KMS-11 (cell line): Measurements from ENCODE around the gene PIN1.

ENCODE experiments used
- H2AFZ ChIP-seq: fragments of 200-600 bp; sonication (generic); 2 replicates; pipeline ENCODE4 v1.6.1; 2016; ENCODE audit warnings: antibody characterized with exemption, mixed run types, low read depth
- H3K27ac ChIP-seq: fragments of 200-600 bp; sonication (generic); 2 replicates; pipeline ENCODE4 v1.6.1; 2016; ENCODE audit warnings: mild to moderate bottlenecking, mixed run types
- H3K27me3 ChIP-seq: fragments of 200-600 bp; sonication (generic); 2 replicates; pipeline ENCODE4 v1.6.1; 2017; ENCODE audit warnings: mild to moderate bottlenecking, low read depth, mixed run types, moderate library complexity; ENCODE audit not compliant: insufficient read depth
- H3K36me3 ChIP-seq: fragments of 200-600 bp; sonication (generic); 2 replicates; pipeline ENCODE4 v1.6.1; 2017; ENCODE audit warnings: mild to moderate bottlenecking, mixed run types; ENCODE audit not compliant: insufficient read depth
- H3K4me1 ChIP-seq: fragments of 200-600 bp; sonication (generic); 2 replicates; pipeline ENCODE4 v1.6.1; 2016; ENCODE audit warnings: mild to moderate bottlenecking, low read depth, mixed run types; ENCODE audit not compliant: poor library complexity, severe bottlenecking
- H3K4me2 ChIP-seq: fragments of 200-600 bp; sonication (generic); 2 replicates; pipeline ENCODE4 v1.7.0; 2016; ENCODE audit warnings: mild to moderate bottlenecking, mixed run types
- H3K4me3 ChIP-seq: fragments of 200-600 bp; sonication (generic); IDR thresholded peaks from 2 replicates; pipeline ENCODE4 v1.6.1; 2017; ENCODE audit warnings: low read depth, low read length, mixed read lengths; ENCODE audit not compliant: insufficient read depth
- H3K79me2 ChIP-seq: fragments of 200-600 bp; sonication (generic); 2 replicates; pipeline ENCODE4 v1.6.1; 2016; ENCODE audit warnings: low read depth, mixed run types; ENCODE audit not compliant: insufficient read depth
- H3K9ac ChIP-seq: fragments of 200-600 bp; sonication (generic); 2 replicates; pipeline ENCODE4 v1.6.1; 2016; ENCODE audit warnings: mild to moderate bottlenecking, mixed run types
- H4K20me1 ChIP-seq: fragments of 200-600 bp; sonication (generic); 2 replicates; pipeline ENCODE4 v1.6.1; 2016; ENCODE audit warnings: mild to moderate bottlenecking, mixed run types; ENCODE audit not compliant: insufficient read depth
- TF ChIP-seq, protein P1 (sequence below): fragments of 200-600 bp; sonication (generic); conservative IDR thresholded peaks from 2 replicates; pipeline ENCODE4 v1.6.1; 2017; ENCODE audit warnings: low read depth, mild to moderate bottlenecking, antibody characterized with exemption, low read length, moderate library complexity, mixed read lengths

PIN1 gene

DNA sequence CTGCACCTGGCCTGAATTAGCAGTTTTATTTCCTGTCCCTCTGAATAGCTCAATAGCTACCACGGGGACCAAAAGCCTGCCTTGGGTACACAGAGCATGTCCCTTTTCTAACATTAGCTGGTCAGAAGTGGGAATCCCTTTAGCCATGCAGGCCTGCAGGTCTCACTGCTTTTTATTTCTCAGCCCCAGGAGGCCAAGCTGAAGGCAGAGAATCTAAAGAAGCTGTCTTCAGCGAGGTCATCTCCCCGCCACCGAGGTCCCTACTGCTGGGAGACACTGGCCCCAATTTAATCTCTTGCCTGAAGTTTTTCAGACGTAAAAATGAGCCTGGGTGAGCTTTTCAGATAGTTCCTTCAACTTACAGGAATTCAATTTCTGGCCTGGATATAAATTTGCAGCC lies 40.7 kb downstream of the PIN1 start:
- peaks cover 30% of the 10 kb centered on the region; the same call in 1 of the 2 replicates for H3K27me3 ChIP-seq
- TF ChIP-seq, protein P1, sequence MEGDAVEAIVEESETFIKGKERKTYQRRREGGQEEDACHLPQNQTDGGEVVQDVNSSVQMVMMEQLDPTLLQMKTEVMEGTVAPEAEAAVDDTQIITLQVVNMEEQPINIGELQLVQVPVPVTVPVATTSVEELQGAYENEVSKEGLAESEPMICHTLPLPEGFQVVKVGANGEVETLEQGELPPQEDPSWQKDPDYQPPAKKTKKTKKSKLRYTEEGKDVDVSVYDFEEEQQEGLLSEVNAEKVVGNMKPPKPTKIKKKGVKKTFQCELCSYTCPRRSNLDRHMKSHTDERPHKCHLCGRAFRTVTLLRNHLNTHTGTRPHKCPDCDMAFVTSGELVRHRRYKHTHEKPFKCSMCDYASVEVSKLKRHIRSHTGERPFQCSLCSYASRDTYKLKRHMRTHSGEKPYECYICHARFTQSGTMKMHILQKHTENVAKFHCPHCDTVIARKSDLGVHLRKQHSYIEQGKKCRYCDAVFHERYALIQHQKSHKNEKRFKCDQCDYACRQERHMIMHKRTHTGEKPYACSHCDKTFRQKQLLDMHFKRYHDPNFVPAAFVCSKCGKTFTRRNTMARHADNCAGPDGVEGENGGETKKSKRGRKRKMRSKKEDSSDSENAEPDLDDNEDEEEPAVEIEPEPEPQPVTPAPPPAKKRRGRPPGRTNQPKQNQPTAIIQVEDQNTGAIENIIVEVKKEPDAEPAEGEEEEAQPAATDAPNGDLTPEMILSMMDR: no peak
- no peak overlapping the region for H3K4me2 ChIP-seq

DNA sequence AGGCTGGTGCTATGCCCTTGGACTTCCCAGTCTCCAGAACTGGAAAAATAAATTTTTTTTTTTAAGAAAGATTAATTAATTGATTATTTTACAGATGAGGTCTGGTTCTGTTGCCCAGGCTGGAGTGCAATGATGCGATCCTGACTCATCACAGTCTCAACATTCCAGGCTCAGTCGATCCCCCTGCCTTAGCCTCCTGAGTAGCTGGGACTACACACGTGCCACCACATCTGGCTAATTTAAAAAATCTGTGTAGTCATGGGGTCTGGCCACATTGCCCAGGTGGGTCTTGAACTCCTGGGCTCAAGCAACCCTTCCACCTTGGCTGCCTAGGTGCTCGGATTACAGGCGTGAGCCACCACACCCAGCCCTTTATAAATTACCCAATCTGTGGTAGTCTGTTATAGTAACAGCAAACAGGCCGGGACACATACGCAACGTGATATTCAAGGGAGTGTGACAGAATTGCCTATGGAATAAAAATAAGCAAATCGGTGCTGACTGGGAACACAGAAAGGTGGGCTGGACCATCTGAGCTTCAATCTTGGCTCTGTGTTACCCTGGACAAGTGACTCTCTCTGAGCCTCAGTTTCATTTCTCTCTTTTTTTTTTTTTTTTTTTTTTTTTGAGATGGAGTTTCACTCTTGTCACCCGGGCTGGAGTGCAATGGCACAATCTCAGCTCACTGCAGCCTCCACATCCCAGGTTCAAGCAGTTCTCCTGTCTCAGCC lies 42.8 kb downstream of the PIN1 start:
- peaks cover 22% of the 10 kb centered on the region; the same call in 1 of the 2 replicates for H3K27me3 ChIP-seq
- H3K4me3 ChIP-seq: no peak overlapping the region
- H3K27ac ChIP-seq: no peak overlapping the region
- no peak overlapping the region for H2AFZ ChIP-seq
- no peak overlapping the region for H3K4me2 ChIP-seq
- H3K79me2 ChIP-seq: no peaks in the 10 kb centered on the region
- H3K36me3 ChIP-seq: no peaks in the 10 kb centered on the region
- TF ChIP-seq, protein P1: no peak
- no peaks in the 10 kb centered on the region for H4K20me1 ChIP-seq
- no peak overlapping the region for H3K9ac ChIP-seq
- H3K4me1 ChIP-seq: no peaks in the 10 kb centered on the region

More for the DNA sequence above, 40.7 kb downstream of the PIN1 start:
- H3K36me3 ChIP-seq: no peaks in the 10 kb centered on the region
- no peaks in the 10 kb centered on the region for H4K20me1 ChIP-seq
- H2AFZ ChIP-seq: no peak overlapping the region
- no peaks in the 10 kb centered on the region for H3K79me2 ChIP-seq
- no peak overlapping the region for H3K9ac ChIP-seq
- no peak overlapping the region for H3K27ac ChIP-seq
- no peak overlapping the region for H3K4me3 ChIP-seq
- H3K4me1 ChIP-seq: no peaks in the 10 kb centered on the region

- Histone ChIP-seq H2AFZ (no peak overlapping the region), H3K36me3 (no peaks in the 10 kb centered on the region), H3K27me3 (peaks cover 20% of the 10 kb centered on the region; the same call in 1 of the 2 replicates), H3K4me2 (no peak overlapping the region), H3K9ac (no peak overlapping the region), H3K79me2 (no peaks in the 10 kb centered on the region), H4K20me1 (no peaks in the 10 kb centered on the region), H3K4me3 (no peak overlapping the region), H3K4me1 (no peaks in the 10 kb centered on the region), H3K27ac (no peak overlapping the region)
- TF ChIP-seq, protein P1: no peak
Observed at GRCh38 chr19:9878511-9879196, 43.5 kb downstream of the PIN1 start.

- no peaks in the 10 kb centered on the region for H4K20me1 ChIP-seq
- H3K9ac ChIP-seq: no peak overlapping the region
- H3K4me1 ChIP-seq: no peaks in the 10 kb centered on the region
- H3K27me3 ChIP-seq: peaks cover 22% of the 10 kb centered on the region; the same call in 1 of the 2 replicates
- H3K36me3 ChIP-seq: no peaks in the 10 kb centered on the region
- no peak overlapping the region for H3K27ac ChIP-seq
- no peak overlapping the region for H3K4me2 ChIP-seq
- no peak overlapping the region for H2AFZ ChIP-seq
- TF ChIP-seq, protein P1: no peak
- no peak overlapping the region for H3K4me3 ChIP-seq
- no peaks in the 10 kb centered on the region for H3K79me2 ChIP-seq
Observed at GRCh38 chr19:9881720-9882119, 46.6 kb downstream of the PIN1 start.
